22Rv1 (cell line): ENCODE data around the gene NHERF2.

Experiments used
- H3K27ac ChIP-seq: fragments of 450-650 bp; 2 replicates; pipeline ENCODE4 v1.5.1; 2017
- ZFX ChIP-seq: fragments of 450-650 bp; IDR thresholded peaks from 2 replicates; pipeline ENCODE4 v1.6.1; 2017; ENCODE audit warnings: antibody characterized with exemption, borderline replicate concordance
- TF ChIP-seq, protein P1 (sequence below): fragments of 450-650 bp; IDR thresholded peaks from 2 replicates; pipeline ENCODE4 v1.5.1; 2017; ENCODE audit warnings: mild to moderate bottlenecking

NHERF2 gene

GRCh38 chr16:2083876-2084780, 57.4 kb downstream of the NHERF2 start:
- H3K27ac ChIP-seq, result 0 out of 2 replicates have a peak overlapping the region, but pooled peaks have one; percentile 3
- no peak for TF ChIP-seq ZFX
- TF ChIP-seq, protein P1, sequence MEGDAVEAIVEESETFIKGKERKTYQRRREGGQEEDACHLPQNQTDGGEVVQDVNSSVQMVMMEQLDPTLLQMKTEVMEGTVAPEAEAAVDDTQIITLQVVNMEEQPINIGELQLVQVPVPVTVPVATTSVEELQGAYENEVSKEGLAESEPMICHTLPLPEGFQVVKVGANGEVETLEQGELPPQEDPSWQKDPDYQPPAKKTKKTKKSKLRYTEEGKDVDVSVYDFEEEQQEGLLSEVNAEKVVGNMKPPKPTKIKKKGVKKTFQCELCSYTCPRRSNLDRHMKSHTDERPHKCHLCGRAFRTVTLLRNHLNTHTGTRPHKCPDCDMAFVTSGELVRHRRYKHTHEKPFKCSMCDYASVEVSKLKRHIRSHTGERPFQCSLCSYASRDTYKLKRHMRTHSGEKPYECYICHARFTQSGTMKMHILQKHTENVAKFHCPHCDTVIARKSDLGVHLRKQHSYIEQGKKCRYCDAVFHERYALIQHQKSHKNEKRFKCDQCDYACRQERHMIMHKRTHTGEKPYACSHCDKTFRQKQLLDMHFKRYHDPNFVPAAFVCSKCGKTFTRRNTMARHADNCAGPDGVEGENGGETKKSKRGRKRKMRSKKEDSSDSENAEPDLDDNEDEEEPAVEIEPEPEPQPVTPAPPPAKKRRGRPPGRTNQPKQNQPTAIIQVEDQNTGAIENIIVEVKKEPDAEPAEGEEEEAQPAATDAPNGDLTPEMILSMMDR, result no peak

DNA sequence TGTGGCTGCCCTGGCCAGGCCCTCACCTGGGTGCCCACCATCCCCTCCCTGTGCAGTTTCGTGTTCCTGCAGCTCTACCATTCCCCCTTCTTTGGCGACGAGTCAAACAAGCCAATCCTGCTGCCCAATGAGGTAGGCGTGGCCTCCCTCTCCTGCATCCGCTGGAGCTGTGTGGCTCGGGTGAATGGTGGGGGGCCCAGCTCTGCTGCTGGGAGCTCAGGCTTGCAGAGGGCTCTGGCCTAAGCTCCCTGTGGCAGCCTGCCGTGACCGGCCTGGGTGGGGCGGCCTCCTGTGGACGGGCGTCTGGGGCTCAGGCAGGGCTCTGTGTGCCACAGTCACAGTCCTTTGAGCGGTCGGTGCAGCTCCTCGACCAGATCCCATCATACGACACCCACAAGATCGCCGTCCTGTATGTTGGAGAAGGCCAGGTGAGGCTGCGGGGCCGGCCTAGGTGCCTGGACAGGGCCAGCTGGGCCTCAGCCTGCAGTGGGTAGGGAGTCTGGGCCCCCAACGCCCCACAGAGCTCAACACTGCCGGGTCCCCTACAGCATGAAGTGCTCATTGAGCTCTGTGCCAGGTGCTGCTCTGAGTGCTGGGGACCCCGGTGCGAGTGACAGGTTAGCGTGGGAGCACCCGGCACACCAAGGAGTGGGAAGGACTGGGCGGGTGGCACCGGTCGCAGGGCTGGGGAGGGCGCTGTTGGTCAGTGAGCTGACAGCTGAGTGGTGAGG, 58.4 kb downstream of the NHERF2 start:
- H3K27ac ChIP-seq, result peak overlapping the region; percentile 93
- no peak for TF ChIP-seq ZFX
- TF ChIP-seq, protein P1, result 0 out of 2 replicates have a peak, but pooled peaks have one; percentile 6

DNA sequence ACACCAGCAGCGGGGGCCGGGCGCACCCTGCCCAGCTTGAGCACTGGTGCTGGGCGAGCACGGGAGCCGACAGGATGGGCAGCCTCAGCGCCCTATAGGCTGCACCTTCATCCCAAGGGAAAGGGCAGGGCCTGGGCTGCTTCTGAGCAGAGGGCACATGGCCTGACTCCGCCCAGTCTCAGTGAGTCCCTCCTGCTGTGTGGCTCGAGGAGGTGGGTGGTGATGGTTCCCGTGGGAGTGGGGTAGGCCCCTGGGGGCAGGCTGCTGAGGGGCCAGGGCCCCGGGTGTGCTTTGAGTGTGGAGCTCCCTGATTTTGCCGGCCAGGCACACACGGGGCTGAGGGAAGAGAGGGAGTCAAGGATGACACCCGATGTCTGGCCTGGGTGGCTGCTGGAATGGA, 59.0 kb downstream of the NHERF2 start:
- peak overlapping the region; percentile 93 for H3K27ac ChIP-seq
- TF ChIP-seq ZFX, result no peak
- TF ChIP-seq, protein P1, result no peak

DNA sequence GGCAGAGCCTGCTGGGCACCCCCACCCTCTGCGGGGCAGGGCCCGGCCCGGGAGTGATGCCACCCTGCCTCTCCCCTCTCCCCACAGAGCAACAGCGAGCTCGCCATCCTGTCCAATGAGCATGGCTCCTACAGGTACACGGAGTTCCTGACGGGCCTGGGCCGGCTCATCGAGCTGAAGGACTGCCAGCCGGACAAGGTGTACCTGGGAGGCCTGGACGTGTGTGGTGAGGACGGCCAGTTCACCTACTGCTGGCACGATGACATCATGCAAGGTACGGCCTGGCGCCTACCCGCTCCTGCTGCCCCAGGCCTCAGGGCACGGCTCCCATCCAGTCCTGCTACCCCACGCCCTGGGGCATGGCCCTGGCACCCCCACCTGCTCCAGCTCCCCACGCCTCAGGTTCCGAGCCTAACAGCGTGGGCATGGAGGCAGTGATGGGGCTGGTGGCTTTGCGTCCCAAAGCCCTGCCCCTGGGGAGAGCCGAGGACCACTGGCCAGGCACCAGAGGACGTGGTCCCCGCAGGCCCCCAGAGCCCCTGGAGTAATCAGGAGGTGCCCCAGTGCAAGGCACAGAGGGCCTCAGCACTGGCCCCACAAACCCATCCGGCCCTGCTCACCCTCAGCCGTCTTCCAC, 59.5 kb downstream of the NHERF2 start:
- peak overlapping the region; percentile 93 for H3K27ac ChIP-seq
- TF ChIP-seq ZFX, result no peak
- TF ChIP-seq, protein P1, result no peak

DNA sequence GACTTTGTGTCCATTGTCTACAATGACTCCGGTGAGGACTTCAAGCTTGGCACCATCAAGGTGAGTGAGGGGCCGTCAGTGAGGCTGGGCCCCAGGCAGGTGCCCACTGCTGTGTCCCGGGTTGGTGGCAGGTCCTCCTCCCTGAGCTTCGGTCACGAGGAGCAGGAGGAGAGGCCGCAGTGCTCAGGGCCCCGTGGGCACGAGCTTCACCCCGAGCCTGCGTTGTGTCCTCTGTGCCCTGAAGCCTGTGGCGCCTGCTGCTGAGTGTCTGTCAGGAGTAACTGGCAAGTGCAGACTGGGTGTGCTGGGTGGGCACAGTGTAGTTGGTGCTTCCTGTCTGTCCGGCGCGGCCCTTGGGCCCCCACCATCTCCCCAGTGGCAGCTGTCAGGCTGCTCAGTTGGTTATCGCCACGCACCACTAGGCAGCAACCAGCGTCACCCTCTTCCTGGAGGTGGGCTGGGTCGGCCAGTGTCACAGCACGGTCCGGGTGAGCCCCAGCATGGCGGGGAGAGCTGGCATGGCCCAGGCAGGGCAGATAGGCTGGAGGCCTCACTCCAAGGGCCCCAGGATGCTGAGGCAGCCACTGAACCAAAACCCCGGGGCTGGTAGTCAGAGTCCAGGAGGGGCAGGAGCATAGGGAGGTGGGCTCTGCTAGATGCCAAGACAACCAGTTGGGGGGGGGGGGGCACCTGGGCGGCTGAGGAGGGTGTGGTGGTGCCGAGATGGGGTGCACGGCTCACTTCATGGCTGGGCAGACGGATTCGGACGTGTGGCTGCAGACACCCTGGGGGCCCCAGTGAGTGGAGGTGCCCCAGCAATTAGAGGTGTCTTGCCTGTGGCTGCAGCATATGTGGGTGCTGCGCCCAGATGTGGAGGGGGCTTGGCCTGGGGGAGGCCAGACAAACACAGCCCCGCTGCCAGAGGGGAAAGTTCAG, 60.4 kb downstream of the NHERF2 start:
- TF ChIP-seq, protein P1, result no peak
- no peak for TF ChIP-seq ZFX
- H3K27ac ChIP-seq, result peak overlapping the region; percentile 93
